SIG-M5 treated with dmso at 0.1 percent for 504 hours (cell line): ENCODE results near the gene MTUS2.

ENCODE experiments used
- DNase-seq: peaks from one replicate; lab custom pipeline; 2025; ENCODE audit not compliant: unreplicated experiment; lab: John Stamatoyannopoulos, UW

The MTUS2 gene

DNA sequence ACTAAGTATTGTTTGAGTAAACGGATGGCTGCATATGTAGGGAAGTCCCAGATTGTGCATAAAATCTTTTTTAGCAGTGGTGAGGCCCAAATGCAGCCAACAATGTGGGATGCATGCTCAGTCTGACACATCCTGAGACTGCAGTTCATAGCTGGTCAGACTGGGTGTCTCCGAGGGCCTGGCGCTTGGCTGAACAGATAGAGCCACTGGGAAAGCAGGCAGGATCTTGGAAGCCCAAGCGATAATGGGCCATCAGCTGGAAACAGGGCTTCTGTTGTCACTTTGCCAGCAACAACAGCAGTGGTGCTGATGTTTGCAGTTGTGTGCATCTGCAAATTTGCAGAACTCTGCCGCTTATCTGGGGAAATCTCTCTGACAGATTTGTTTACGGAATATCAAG, 36.1 kb downstream of the MTUS2 start:
- DNase-seq, result no peak

DNA sequence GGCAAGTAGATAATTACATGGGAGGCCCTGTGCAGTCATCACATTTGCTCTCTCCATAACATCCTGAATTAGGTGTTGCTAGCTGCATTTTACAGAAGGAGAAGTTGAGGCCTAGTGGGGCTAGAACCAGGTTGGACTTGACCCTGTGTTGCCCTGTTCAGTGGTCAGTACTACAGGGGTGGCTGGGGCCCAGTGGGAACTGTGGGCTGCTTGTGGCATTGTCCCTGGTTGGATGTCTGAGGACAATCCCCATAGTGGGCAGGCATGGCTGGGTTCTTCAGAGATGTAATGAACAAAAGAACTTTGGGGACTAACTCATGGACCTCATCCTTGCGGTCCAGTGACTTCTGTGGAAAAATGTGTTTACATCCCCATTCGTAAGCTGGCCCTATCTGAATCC, 38.9 kb downstream of the MTUS2 start:
- DNase-seq, result no peak

DNA sequence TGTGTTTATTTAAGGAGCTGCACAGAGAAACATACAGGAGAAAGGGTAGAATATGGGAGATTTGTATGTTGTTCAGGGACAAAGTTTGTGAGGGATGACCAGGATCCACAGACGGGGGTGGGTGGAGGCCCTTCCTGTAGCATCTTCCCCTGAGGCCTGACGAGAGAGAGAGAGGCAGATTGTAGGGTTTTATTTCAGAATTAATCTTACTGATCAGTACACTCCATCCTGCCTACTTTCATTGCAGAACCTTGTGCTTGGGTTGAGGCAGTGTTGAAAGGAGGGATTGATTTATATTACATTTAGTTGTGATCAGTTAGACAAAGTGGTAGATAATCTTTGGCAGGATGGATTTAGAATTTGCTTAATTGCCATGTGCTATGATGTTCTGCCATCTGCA, 39.6 kb downstream of the MTUS2 start:
- DNase-seq, result no peak

DNA sequence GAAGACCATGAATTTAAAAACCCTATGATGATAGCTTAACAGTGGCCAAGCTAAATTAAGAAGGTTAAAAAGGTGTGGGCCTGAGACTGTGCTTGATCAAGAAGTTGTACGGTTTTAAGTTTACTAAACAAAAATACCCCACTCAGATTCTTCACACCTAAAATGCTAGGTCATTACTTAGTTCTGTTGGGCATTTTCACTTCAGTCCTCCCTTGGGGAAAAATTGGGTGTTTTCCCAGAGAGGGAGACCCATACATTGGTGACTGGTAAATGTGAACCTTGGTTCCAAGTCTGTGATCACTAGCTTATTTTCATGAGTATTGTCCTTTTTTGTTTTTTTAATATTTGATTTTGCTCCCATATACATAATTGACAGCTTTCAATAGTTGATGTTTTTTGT, 44.4 kb downstream of the MTUS2 start:
- no peak for DNase-seq

DNA sequence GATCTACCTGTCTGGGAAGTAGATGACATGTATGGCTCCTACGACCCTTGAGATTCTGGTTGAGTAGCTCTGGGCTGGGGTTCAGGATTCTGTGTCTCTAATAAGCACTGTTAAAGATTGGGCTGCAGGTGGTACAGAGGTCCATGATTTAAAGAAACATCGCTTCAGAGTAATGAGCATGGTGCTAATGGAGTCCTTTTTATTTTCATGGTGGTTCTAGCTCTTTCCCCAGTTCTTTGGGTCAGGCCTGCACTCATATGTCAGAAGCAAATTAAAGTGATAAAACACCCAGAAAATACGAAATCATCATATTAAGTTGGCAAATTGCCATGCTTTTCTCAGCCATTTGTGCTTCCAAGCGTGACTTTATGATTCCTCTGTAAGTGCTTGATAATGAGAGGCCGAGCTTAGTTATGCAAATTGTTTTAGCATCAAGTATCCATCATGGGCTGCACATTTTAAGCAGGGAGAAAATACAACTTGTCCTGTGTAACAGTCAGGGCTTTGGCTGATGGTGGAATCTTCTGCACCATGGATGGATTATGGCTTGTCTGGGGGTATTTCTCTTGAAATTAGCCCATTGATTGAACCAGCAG, 45.1 kb downstream of the MTUS2 start:
- no peak for DNase-seq

DNA sequence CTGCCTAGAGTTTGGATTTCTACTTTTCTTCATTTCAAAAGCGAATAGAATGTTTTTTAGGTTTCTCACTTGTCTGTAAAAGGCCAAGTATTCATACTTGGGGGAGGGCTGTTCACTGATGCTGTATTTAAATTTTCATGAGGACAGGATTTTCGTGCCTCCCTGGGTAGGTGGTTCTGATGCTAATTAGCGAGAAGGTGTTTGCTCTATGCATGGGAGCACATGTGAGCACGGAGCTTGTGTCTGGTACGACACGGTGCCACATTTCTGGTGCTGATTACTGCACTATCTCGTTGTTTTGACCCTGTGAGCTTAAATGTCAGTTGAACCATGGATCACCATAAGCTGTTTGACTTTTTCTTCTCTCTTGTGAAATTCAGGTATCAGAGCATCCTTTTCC, 45.8 kb downstream of the MTUS2 start:
- DNase-seq, result no peak

DNA sequence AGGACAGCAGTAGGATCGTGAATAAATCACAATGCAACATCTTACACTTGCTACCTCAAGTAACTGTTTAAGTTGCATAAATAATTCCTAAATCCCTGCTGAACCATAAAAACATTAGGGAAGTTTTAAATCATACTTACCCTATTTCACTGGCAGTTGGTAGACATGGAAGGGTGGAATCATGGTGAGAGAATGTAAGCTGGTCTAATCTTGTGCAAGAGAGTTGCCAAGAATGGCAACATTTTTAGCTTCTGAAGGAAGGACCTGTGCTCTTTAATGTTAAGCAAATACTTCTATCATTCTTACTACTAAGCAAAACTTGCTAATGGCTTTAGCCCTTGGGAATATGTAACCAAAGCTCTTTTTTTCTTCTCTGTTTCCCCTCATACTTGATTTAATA, 46.8 kb downstream of the MTUS2 start:
- no peak for DNase-seq

DNA sequence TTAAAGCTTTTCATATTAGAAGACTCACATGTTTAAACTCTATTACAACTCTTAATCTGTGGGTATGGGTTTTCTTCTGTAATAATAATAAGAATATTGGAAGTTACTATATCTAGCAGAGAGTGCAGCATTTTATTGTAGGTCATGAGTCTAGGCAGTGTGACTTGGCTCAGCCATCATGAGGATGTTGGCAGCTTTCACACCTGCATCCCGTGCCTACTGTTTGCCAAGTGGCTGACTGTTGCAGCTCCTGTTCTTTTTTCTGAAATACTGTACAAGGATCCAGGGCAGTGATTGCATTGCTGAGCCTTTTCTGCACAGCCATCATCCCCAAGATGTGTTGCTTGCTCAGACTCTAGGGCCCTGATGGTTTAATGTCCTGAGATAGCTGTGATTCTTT, 47.4 kb downstream of the MTUS2 start:
- no peak for DNase-seq

DNA sequence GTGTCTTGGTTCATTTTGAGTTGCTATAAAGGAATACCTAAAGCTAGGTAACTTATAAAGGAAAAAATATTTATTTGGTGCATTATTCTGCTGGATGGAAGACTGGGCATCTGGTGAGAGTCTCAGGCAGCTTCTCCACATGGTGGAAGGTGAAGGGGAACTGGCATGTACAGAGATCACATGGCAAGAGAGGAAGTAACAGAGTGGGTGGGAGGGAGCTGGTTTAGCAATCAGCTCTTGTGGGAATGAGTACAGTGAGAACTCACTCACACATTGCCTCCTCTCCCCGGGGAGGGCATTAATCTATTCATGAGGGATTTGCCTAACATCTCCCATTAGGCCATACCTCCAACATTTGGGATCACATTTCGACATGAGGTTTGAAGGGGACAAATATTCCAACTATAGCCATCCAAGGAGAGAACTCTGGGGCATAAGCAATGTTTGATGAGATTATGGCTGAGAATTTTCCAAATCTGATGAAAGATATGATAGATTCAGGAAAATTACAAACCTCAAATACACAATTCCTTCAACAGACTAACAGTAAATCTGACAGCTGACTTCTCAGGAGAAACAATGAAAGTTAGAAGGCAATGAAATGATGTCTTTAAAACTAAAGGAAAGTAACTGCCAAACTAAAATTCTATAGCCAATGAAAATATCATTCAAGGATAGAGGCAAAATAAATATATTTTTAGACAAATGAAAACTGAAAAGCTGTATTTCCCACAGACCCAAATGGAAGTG, 52.5 kb downstream of the MTUS2 start:
- peak; percentile 8 for DNase-seq

DNA sequence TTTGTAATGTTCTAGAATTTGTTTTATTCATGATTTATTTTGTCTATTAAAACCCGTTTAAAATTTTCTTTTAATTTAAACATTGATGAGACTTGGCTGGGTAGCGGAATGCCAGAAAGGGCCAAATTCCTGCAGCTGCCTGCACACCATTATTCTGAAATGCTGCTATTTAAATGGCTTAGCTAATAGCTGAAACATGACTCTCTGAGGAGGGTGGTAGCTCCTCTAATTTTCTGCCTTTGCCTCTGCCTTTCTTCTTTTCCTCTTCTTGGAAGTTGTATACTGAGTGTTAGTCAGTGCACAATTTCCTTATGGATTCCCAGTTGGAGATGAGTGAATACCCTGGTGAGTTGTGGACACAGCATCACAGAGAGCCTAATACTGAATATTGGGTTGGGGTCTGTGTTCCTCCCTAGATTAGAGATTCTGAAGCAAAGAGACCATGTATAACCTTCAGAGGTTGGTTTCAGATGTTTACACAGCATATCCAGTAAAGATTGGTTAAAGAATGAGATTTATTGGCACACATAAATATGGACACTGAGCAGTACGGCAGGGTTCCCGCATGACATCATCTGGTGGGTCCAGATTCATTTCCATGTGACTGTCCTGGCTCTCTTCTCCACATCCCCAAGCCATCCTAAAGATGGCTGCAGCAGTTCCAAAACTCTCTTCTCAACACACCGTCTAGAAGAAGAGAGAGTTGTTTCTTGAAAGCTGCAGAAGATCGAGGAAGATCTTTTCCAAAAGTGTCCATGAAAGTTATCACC, 55.9 kb downstream of the MTUS2 start:
- no peak for DNase-seq

DNA sequence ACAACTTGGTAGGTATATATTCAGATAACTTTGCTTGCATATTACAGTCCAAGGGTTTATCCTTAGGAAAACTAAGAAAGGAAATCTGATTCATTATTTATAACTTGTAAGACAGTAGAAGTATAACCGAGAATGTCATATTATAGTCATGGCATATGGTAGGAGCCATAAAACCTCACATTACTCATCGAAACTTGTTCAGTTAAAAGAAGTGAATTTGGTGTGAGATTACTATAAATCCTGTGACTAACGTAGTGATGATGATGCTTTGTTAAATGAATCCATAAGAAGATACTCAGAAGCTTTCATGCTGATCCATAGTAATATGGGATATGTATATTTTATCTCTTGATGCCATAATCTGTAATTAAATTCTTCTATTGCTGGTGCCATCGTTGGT, 57.3 kb downstream of the MTUS2 start:
- DNase-seq, result no peak

DNA sequence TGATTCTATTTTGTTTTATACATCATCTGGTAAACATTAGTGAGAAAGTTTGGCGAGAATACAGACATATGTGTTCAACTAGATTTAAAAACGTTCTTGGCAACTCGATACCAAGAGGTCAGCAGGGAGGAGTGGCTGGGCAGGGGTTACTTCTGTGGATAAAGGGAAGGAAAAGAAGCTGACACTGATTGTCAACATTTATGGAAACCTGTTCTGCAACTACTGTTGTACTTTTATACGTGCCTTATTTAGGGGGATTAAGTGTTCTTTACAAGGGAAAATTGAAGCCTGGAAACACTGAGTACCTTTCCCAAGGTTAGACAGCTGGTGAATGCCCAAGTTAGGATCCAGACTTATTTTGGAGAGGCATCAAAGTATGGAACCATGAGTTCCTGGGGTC, 65.0 kb downstream of the MTUS2 start:
- DNase-seq, result no peak

DNA sequence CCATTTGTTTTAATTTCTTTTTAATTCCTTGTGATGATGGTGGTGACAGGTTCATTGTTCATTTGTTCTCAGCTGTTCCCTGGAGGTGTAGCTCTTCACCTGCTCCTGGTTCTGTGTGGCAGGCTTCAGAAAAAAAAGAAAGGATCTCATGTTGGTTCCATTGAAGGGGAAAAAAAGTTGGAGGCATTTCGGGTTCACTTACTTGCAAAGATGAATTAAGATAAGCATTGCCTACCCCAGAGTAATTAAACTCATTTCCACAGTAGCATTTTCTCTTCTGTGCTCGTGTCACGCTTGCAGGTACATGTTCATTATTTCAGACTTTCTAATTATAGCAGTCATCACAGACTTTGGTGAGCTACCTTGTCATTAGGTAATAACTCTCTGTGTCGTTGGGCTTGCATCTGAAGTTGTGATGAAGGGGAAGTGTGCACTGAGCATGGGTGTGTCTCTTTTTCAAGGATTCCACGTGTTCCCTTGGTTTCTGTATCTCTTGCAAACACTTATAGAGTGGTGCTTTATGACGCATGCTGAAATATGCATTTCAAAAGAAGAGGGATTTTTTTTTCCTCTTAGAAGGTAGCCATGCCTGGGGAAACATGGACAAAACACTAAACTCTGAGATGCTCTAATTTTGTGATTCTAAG, 69.1 kb downstream of the MTUS2 start:
- no peak for DNase-seq

DNA sequence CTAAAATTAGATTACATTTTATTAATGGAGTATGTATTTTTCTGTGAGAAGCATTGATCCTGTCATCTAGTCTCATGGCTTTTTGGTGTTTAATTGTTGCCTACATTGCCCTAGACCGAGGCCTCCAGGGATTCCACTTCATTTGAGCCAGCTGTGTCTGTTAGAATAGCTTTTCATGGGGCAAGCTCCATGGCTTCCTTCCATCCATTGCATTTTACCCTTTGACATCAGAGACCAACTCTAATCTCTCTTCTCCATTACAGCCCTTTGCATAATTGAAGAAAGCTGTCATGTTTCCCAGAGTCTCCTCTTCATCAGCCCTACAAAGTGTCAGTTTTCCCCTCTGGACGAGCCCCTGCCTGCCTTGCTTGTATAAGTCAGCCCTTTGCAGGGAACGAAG, 70.6 kb downstream of the MTUS2 start:
- no peak for DNase-seq

DNA sequence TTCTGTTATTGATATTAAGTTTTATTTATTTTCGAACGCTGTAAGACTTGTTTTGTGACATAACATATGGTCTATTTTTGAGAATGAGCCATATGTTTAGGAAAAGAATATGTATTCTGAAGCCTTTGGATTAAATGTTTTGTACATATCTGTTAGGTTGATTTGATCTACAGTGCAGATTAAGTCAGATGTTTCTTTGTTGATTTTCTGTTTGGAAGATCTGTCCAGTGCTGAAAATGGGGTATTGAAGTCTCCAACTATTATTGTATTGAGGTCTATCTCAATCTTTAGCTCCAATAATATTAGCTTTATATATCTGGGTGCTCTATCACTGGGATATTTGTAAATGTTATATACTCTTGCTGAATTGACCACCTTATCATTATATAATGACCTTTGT, 97.9 kb downstream of the MTUS2 start:
- DNase-seq, result no peak

DNA sequence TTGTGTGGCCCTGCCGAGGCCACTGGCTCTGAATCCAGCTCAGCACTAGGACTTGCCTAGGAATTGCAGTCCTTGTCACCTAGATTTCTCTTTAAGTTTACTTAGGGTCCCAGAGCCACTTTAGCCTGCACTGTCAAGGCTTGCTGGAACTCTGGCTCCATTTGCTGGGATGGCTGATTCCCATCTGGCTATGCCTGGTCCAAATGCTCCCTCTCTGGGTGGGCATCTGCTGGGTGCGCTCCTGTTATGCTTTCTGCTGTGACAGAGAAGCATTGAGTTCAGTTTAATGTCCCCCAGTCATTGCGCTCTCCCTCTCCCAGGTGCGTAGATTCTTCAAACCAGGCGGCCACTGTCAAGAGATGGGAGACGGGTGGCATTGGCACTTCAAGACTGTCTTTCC, 102.2 kb downstream of the MTUS2 start:
- no peak for DNase-seq

DNA sequence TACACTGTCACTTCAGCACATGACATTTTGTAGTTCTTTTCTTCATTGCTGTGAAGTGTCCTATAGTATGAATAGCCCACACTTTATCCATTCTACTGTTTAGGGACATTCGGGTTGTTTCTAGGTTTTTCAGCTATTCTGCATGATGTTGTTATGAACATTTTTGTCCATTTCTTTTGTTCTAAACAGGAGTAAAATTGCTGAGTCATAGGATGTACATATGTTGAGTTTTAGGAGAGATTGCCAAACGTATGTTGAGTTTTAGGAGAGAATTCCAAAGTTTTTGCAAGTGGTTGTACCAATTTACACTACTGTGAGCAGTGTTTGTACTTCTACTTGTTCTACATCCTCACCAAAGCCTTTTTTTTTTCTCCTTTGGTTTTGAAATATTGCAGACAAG, 115.0 kb downstream of the MTUS2 start:
- DNase-seq, result no peak

DNA sequence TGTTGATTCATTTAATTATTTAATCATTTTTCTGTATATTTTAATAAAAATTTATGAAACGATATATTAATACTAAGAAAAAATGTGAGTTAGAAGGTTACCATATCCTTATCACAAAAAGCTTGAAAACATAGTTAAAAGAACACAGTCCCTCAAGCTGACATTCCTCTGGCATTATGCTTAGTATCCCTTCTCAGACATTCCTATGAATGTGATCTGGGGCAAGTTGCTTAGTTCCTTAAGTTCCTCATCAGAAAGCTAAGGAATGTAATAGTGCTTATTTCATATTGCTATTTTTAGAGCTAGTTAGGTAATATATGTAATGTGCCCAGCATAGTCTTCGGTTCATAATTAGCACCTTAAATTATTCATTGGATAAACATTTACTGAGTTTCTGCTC, 122.8 kb downstream of the MTUS2 start:
- DNase-seq, result no peak

DNA sequence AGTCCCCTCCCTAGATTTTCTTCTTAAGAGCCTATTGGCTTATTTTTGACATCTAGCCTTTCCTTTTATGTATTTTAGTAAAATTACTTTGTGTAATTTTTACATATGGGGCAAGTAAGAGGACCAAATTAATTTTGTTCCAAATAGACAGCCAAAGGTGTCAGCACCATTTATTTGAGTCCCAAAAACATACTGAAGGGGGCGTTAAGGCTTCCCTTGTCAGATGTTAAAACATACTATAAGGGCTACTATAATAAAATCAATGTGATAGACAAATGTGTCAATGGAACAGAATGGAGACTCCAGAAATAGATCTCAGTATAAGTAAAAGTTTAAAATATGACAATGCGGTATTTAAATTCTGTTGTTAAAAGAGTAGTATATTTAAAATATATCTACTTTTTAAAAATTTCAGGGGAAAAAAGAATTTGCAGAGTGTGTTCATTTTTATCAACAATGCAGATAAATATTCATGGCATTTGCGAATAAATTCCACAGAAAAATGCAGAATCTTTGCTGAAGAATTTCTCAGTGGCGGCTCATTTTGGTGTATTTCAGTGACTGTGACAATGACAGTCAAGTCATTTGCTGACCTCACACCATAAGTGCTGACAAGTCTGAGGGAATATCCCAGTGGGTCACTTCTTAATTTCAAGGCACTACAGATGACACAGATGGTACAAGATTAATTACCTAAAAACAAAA, 133.7 kb downstream of the MTUS2 start:
- no peak for DNase-seq

DNA sequence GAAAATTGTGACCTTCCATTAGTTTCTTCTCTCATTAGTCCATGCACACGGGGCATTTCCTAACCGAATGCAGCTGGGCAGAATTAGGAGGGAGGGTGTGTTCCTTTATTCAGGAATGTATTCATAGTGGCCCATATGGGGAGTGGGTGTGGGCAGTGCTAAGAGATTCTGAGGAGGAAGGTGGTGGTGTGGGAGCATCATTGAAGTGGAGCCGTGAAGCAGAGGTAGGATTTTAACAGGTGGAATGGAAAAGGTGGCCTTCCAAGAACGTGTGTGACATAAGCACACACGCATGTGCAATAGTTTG, 134.2 kb downstream of the MTUS2 start:
- no peak for DNase-seq

DNA sequence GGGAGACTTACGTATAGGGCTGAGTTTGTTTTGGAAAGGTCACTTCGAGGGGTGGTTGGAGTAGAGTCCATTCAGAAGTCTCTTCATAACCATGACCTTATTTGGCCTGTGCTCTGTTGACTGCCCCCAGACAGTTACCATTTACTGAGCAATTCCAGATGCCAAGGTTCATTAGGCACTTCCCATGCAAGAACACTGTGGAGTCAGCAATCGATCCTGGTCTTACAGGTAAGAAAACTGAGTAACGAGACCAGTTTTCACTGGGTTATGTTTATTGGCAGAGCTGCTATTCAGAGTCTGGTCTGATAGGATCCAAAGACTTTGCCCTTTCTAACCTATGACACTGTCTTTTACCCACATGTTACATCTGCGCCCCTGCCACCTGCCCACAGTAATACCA, 134.7 kb downstream of the MTUS2 start:
- no peak for DNase-seq
